ENCODE data around the gene TMIGD3. TPM values are rescaled to one million over a fixed set of nuclear protein-coding genes. Genes with fewer than 3 reads are reported as not detected.

Gene TMIGD3
- total and polyA plus RNA-seq, 2 of the 4 experiments (the other 2 are of a cell fraction) = under 0.01 to 0.12 TPM

- no peak overlapping the region for H2AFZ ChIP-seq (replicated peaks; ENCODE audit: low read length, poor library complexity)
- no peak overlapping the region for H2BK20ac ChIP-seq (ENCODE audit: low read depth, low read length)
- dilution Hi-C loops (cut with HindIII; ENCODE audit: low sequenced_read_pairs, unreplicated experiment) = no loop called here
- H2AK9ac ChIP-seq (replicated peaks; ENCODE audit: low read depth, low read length, poor library complexity) = no peak overlapping the region
- POLR2A ChIA-PET (ENCODE audit: unreplicated experiment) = no interaction called here
- no peak overlapping the region for H4K5ac ChIP-seq (ENCODE audit: low read depth, low read length)
- H3K9me3 ChIP-seq (ENCODE audit: control insufficient read depth, insufficient read depth, low read length) = no peaks in the 10 kb centered on the region
- CTCF ChIA-PET = no interaction called here
- H3K9me1 ChIP-seq (ENCODE audit: insufficient read depth, low read length) = no peaks in the 10 kb centered on the region
- intact Hi-C loops (cut with micrococcal nuclease) = no loop called here
- no peak overlapping the region for H3K27ac ChIP-seq (ENCODE audit: insufficient read depth, low read length)
- no peak for TF ChIP-seq POLR2A (IDR thresholded peaks at IDR 0.05; ENCODE audit: low read depth, low read length)
- TF ChIP-seq RCOR1 (IDR thresholded peaks at IDR 0.05; ENCODE audit: insufficient replicate concordance, low read length) = no peak
- TF ChIP-seq MAZ (IDR thresholded peaks at IDR 0.05; ENCODE audit: borderline replicate concordance, low read depth, low read length) = no peak
- TF ChIP-seq CTCF (conservative IDR thresholded peaks at IDR 0.05; ENCODE audit: low read depth, low read length) = no peak
- no peak for TF ChIP-seq USF2 (IDR thresholded peaks at IDR 0.05; ENCODE audit: low read depth, low read length)
- no peak for TF ChIP-seq MAFK (IDR thresholded peaks at IDR 0.05; ENCODE audit: low read depth, low read length)
- no peak overlapping the region for H3K23ac ChIP-seq (ENCODE audit: low read depth, low read length)
- H3K18ac ChIP-seq (ENCODE audit: low read depth, low read length) = no peak overlapping the region
- peaks cover 0 to 8% of the 10 kb centered on the region in 2 experiments; a peak in 1 of 4 replicates for H3K79me1 ChIP-seq (ENCODE audit: low read depth in 1 of 2, low read length in 2 of 2)
- H4K91ac ChIP-seq (ENCODE audit: insufficient read depth, low read depth, low read length) = no peak overlapping the region
- no peak overlapping the region for H3K4ac ChIP-seq (ENCODE audit: low read depth, low read length)
- WGBS, 2 experiments (ENCODE audit: extremely low coverage in 2 of 2, insufficient read length in 1 of 2) = 72% methylated on average over 2 of the region's 6 CpGs; no CpG with 5 or more reads in 1 of the 2 experiments
- no peak overlapping the region for H2BK5ac ChIP-seq (ENCODE audit: low read depth, low read length, poor library complexity, severe bottlenecking)
- no peak for ATAC-seq (ENCODE audit: low read depth)
- H4K20me1 ChIP-seq (ENCODE audit: insufficient read depth, low read length) = no peaks in the 10 kb centered on the region
- H3K4me1 ChIP-seq (ENCODE audit: control insufficient read depth, insufficient read depth, low read length) = peaks cover 10% of the 10 kb centered on the region
- H3K9ac ChIP-seq (ENCODE audit: low read depth, low read length) = no peak overlapping the region
- no peak for DNase-seq
- no TSS peak for BruUV-seq (replicated peaks)
- H2AK5ac ChIP-seq (ENCODE audit: low read depth, low read length) = no peak overlapping the region
- H3K36me3 ChIP-seq (ENCODE audit: control insufficient read depth, insufficient read depth, low read length) = no peaks in the 10 kb centered on the region
- no peak overlapping the region for H3K4me3 ChIP-seq (ENCODE audit: insufficient read depth, low read depth, low read length)
- H2BK15ac ChIP-seq (ENCODE audit: low read depth, low read length) = no peak overlapping the region
- H3K27me3 ChIP-seq (ENCODE audit: control insufficient read depth, insufficient read depth, low read length) = peaks cover 22% of the 10 kb centered on the region
- no peak overlapping the region for H2BK120ac ChIP-seq (ENCODE audit: low read depth, low read length)
- in situ Hi-C loops (cut with MboI; ENCODE audit: low sequenced_read_pairs) = no loop called here
- H3K4me2 ChIP-seq (ENCODE audit: low read depth, low read length) = no peak overlapping the region
- no peak overlapping the region for H3K56ac ChIP-seq (ENCODE audit: extremely low read depth, insufficient read depth, low read length)
- H4K8ac ChIP-seq (ENCODE audit: low read depth in 2 of 2, low read length in 2 of 2) = no peak overlapping the region
- no peak overlapping the region for H3K14ac ChIP-seq (replicated peaks; ENCODE audit: low read depth, low read length)
Observed at GRCh38 chr1:111504097-111504496, 664 bp upstream of the TMIGD3 start.
